GM23338 (cell line): ENCODE measurements around the gene TYSND1. TPM values are rescaled to one million over a fixed set of nuclear protein-coding genes. Genes with fewer than 3 reads are reported as not detected.
"Not testable (repeated sequence)": the region's sequence is repeated elsewhere in the genome, so short reads cannot be mapped to it uniquely, and the experiment has no call there.

ENCODE experiments used
- ATAC-seq: fragments of 200-7000 bp; cut with Tn5 transposase; 3 replicates; pipeline ENCODE4 v1.9.1; 2020
- DNase-seq: peaks from one replicate; pipeline ENCODE4 v3.0.0-alpha.2; 2015; ENCODE audit warnings: low spot score
- H2AFZ ChIP-seq: fragments of 200-600 bp; sonication (generic); 2 replicates; pipeline ENCODE4 v1.8.0; 2016; ENCODE audit warnings: antibody characterized with exemption, mild to moderate bottlenecking, moderate library complexity
- H3F3A ChIP-seq: fragments of 200-600 bp; sonication (generic); replicated peaks from 2 replicates; pipeline ENCODE4 v1.8.0; 2017; ENCODE audit warnings: antibody characterized with exemption, mixed run types, low read depth
- H3K27ac ChIP-seq: fragments of 200-600 bp; sonication (generic); 2 replicates; pipeline ENCODE4 v1.6.1; 2016; ENCODE audit warnings: low read depth
- H3K27me3 ChIP-seq: fragments of 200-600 bp; sonication (generic); 2 replicates; pipeline ENCODE4 v1.8.0; 2016; ENCODE audit warnings: mild to moderate bottlenecking, mixed run types, moderate library complexity; ENCODE audit not compliant: insufficient read depth
- H3K36me3 ChIP-seq: fragments of 200-600 bp; sonication (generic); 2 replicates; pipeline ENCODE4 v1.8.0; 2016; ENCODE audit warnings: mild to moderate bottlenecking; ENCODE audit not compliant: insufficient read depth
- H3K4me1 ChIP-seq: fragments of 200-600 bp; sonication (generic); 2 replicates; pipeline ENCODE4 v1.8.0; 2016; ENCODE audit warnings: mild to moderate bottlenecking, moderate library complexity; ENCODE audit not compliant: insufficient read depth
- H3K4me2 ChIP-seq: fragments of 200-600 bp; sonication (generic); 2 replicates; pipeline ENCODE4 v1.7.1; 2017; ENCODE audit warnings: mixed run types
- H3K4me3 ChIP-seq: fragments of 200-600 bp; sonication (generic); 2 replicates; pipeline ENCODE4 v1.6.1; 2016; ENCODE audit warnings: mixed run types
- H3K79me2 ChIP-seq: fragments of 200-600 bp; sonication (generic); replicated peaks from 2 replicates; pipeline ENCODE4 v1.8.0; 2017; ENCODE audit warnings: mild to moderate bottlenecking; ENCODE audit not compliant: insufficient read depth
- H3K9me2 ChIP-seq: fragments of 200-600 bp; sonication (generic); 2 replicates; pipeline ENCODE4 v1.8.0; 2017; ENCODE audit not compliant: insufficient read depth
- H4K20me1 ChIP-seq: fragments of 200-600 bp; sonication (generic); replicated peaks from 2 replicates; pipeline ENCODE4 v1.8.0; 2017; ENCODE audit warnings: mild to moderate bottlenecking; ENCODE audit not compliant: insufficient read depth
- H3K27ac Mint-ChIP-seq: 2 replicates; pipeline ENCODE4 v1.8.0; 2020; ENCODE audit warnings: inconsistent platforms, mild to moderate bottlenecking, moderate library complexity, mixed read lengths
- H3K27me3 Mint-ChIP-seq: 3 replicates; pipeline ENCODE4 v1.8.0; 2022; ENCODE audit warnings: low read depth, mild to moderate bottlenecking, moderate library complexity, mixed read lengths, inconsistent platforms; ENCODE audit not compliant: insufficient read depth, poor library complexity
- H3K36me3 Mint-ChIP-seq: 3 replicates; pipeline ENCODE4 v1.8.0; 2021; ENCODE audit warnings: low read depth, mild to moderate bottlenecking, inconsistent platforms, moderate library complexity, mixed read lengths
- H3K4me1 Mint-ChIP-seq: 3 replicates; pipeline ENCODE4 v1.8.0; 2020; ENCODE audit warnings: mild to moderate bottlenecking, inconsistent platforms, mixed read lengths
- H3K4me3 Mint-ChIP-seq: 3 replicates; pipeline ENCODE4 v1.8.0; 2021; ENCODE audit warnings: moderate library complexity, mild to moderate bottlenecking, inconsistent platforms, mixed read lengths
- H3K9me3 Mint-ChIP-seq: 3 replicates; pipeline ENCODE4 v1.8.0; 2020; ENCODE audit warnings: moderate library complexity, mild to moderate bottlenecking, inconsistent platforms, mixed read lengths
- EZH2 ChIP-seq: fragments of 200-600 bp; sonication (generic); IDR thresholded peaks from one replicate; pipeline ENCODE4 v1.8.0; 2017; ENCODE audit warnings: antibody characterized with exemption, mild to moderate bottlenecking, low read depth; ENCODE audit not compliant: unreplicated experiment
- JUNB ChIP-seq: IDR thresholded peaks from one replicate; pipeline ENCODE4 v1.6.1; 2016; ENCODE audit warnings: antibody characterized with exemption; ENCODE audit not compliant: unreplicated experiment
- REST ChIP-seq: IDR thresholded peaks from one replicate; pipeline ENCODE4 v1.6.1; 2018; ENCODE audit warnings: antibody characterized with exemption; ENCODE audit not compliant: unreplicated experiment
- ZNF462 ChIP-seq: fragments of 250-450 bp; sonication (Bioruptor Pico); IDR thresholded peaks from 2 replicates; pipeline ENCODE4 v1.5.0; 2020; ENCODE audit warnings: mild to moderate bottlenecking, moderate library complexity
- polyA plus RNA-seq: library from polyadenylated mRNA; unstranded; fragments of >200 nt; fragmentation: Nextera tagmentation; extraction: Ambion mirVana; gene quantifications from 2 replicates; pipeline ENCODE4 v1.2.1, GENCODE V29; 2016
- total RNA-seq: library from RNA; depleted of rRNA; stranded (reverse); fragments of >200 nt; shearing (Covaris generic); gene quantifications from 2 replicates; pipeline ENCODE4 v1.2.3, GENCODE V29; 2014

The TYSND1 gene
- total and polyA plus RNA-seq, 2 experiments from 2014 or later: 5.2 to 19.5 TPM

- TF ChIP-seq ZNF462 (CRISPR knock-in tag) (no peak), JUNB (no peak)
These were observed 44.8 kb downstream of the TYSND1 start (continued) for GRCh38 chr10:70101668-70102067.

- not testable (repeated sequence) for H3K79me2 ChIP-seq, H3F3A ChIP-seq, H3K36me3 ChIP-seq, DNase-seq, H3K9me3 Mint-ChIP-seq, H3K4me1 ChIP-seq, H3K4me2 ChIP-seq, H4K20me1 ChIP-seq, H2AFZ ChIP-seq, H3K27ac ChIP-seq, H3K4me1 Mint-ChIP-seq, ATAC-seq, H3K4me3 Mint-ChIP-seq, H3K27me3 ChIP-seq, H3K9me2 ChIP-seq, H3K27ac Mint-ChIP-seq, H3K4me3 ChIP-seq
- Mint-ChIP-seq H3K27me3 (peaks cover 18% of the 10 kb centered on the region), H3K36me3 (peaks cover 22% of the 10 kb centered on the region)
These were observed 45.4 kb downstream of the TYSND1 start for GRCh38 chr10:70101068-70101562.

GRCh38 chr10:70098271-70098670 is 48.2 kb downstream of the TYSND1 start:
- Histone ChIP-seq H3K9me2 (no peaks in the 10 kb centered on the region), H3K4me1 (no peaks in the 10 kb centered on the region), H3F3A (no peaks in the 10 kb centered on the region), H3K27ac (no peak overlapping the region), H3K27me3 (no peaks in the 10 kb centered on the region), H3K79me2 (no peaks in the 10 kb centered on the region), H2AFZ (no peak overlapping the region), H3K4me3 (no peak overlapping the region), H3K36me3 (no peaks in the 10 kb centered on the region), H3K4me2 (no peak overlapping the region), H4K20me1 (no peaks in the 10 kb centered on the region)
- Mint-ChIP-seq H3K4me3 (no peak overlapping the region), H3K9me3 (no peaks in the 10 kb centered on the region; the same call in 2 of the 3 replicates), H3K27ac (no peak overlapping the region), H3K27me3 (peaks cover 6% of the 10 kb centered on the region), H3K4me1 (no peaks in the 10 kb centered on the region), H3K36me3 (peaks cover 32% of the 10 kb centered on the region)
- no peak for ATAC-seq
- DNase-seq: no peak
- TF ChIP-seq REST (no peak), JUNB (no peak), EZH2 (no peak)
